Measurements from ENCODE around the gene FTSJ3.

FTSJ3 gene

DNA sequence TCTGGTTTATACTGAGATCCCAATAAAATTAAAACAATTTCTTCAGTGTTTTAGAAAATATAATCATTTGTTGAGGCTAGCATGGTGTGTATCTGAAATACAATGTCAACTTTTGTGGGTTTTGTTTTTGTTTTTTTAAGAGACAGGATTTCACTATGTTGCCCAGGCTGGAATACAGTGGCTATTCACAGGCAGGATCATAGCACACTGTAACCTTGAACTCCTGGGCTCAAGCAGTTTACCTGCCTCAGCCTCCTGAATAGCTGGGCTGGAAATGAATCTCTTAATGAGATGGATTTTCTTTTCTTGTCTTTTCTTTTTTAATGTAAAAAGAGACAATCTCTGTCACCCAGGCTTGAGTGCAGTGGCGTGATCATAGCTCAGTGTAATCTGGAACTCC is 41.3 kb downstream of the FTSJ3 start:
- no peak for DNase-seq (ENCODE audit: low read depth in 3 of 3)

GRCh38 chr17:63785556-63785955 is 41.9 kb downstream of the FTSJ3 start:
- no peak for DNase-seq (ENCODE audit: low read depth in 3 of 3)

- no peak for DNase-seq (ENCODE audit: low read depth in 3 of 3)
Observed at GRCh38 chr17:63783522-63783921, 43.9 kb downstream of the FTSJ3 start.

GRCh38 chr17:63780928-63781327 is 46.5 kb downstream of the FTSJ3 start:
- no peak for DNase-seq (ENCODE audit: low read depth in 3 of 3)

- DNase-seq (ENCODE audit: low read depth in 3 of 3): no peak
Observed at GRCh38 chr17:63780507-63780906, 47.0 kb downstream of the FTSJ3 start.

- no peak for DNase-seq (ENCODE audit: low read depth in 3 of 3)
Observed at GRCh38 chr17:63775420-63775819, 52.0 kb downstream of the FTSJ3 start.

- no peak for DNase-seq (ENCODE audit: low read depth in 3 of 3)
Observed at GRCh38 chr17:63774969-63775265, 52.5 kb downstream of the FTSJ3 start.

DNA sequence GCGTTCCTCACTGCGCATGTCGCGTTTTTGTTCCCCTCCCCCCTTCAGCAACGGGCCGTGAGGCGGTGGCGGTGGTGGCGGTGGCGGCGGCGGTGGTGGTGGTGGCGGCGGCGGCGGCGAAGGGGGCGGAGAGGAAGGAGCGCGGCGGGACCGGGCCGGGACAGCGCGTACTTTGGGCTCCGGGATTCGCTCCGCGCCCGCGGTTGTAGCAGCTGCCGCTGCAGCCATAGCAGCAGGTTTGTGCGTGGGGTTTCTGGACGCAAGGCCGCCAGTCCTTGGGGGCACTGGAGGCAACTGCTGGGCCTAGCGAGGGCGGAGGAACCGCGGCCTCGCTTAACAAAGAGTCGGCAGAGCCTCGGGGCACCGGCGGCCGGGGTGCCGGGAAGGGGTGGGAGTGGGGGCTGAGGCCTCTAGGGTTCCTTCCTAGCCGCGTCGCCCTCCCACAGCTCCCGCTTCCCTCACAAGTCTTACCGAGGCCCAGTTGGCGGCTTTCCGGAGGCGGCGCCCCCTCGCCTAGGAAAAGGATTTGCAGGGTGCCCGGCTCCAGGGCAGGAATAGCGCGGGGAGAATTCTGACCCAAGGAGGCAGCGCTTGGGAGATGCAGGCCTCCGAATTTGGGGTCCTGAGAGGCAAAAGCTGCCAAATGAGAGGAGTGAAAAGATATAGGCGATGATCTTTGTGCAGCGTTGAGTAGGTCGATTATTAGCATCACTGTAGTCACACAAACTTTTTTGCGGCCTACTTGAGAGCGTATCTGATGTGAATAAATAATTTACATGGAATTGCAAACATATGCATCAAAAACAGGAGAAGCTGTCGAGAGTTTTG is 53.1 kb downstream of the FTSJ3 start, which contains the start of gene DDX42:
Gene DDX42 (plus strand): TSS at position 30 of the 828 bp plus-strand sequence. CDS start 12,880 bp downstream, outside the sequence.
- DNase-seq (ENCODE audit: low read depth in 3 of 3): peak; percentile 15 to 89 (median 82)

- peak; percentile 95 to 97 (median 97) for DNase-seq (ENCODE audit: low read depth in 3 of 3)
Observed at GRCh38 chr17:63773272-63774140, 54.0 kb downstream of the FTSJ3 start, which contains the start of gene CCDC47. CCDC47 (minus strand) TSS chr17:63773597; CDS start chr17:63766175, 7,422 bp downstream.

GRCh38 chr17:63772801-63773271 is 54.6 kb downstream of the FTSJ3 start:
- no peak for DNase-seq (ENCODE audit: low read depth in 3 of 3)
